HG03575 (cell line): Measurements from ENCODE around the gene IFI27L2.

Experiments
- ATAC-seq: cut with Tn5 transposase; IDR thresholded peaks from one replicate; pipeline ENCODE4 v1.9.1; 2021; ENCODE audit not compliant: unreplicated experiment, insufficient number of reproducible peaks, low FRiP score; ENCODE audit errors: extremely low read depth

Gene IFI27L2

DNA sequence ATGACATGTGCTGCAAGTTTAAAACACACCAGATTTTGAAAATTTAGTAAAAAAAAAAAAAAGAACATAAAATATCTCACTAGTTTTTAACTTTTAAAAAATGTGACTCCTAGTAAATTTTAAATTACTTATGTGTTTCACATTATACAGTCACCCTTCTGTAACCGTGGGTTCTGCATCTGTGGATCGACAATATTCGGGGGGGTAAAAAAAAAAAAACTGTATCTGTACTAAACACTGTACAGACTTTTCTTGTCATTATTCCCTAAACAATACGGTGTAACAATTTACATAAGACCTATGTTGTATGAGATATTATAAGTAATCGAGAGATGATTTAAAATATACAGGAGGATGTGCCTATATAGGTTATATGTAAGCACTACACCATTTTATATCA is 51.6 kb downstream of the IFI27L2 start:
- ATAC-seq, result no peak
